DOHH2 (cell line): ENCODE data around the gene CENPO.

Source experiments
- EZH2phosphoT487 ChIP-seq: fragments of 200-600 bp; sonication (generic); IDR thresholded peaks from 2 replicates; pipeline ENCODE4 v1.6.1; 2017; ENCODE audit warnings: borderline replicate concordance, mild to moderate bottlenecking, antibody characterized with exemption, low read length, moderate library complexity, mixed read lengths
- TF ChIP-seq, protein P1 (sequence below): fragments of 200-600 bp; sonication (generic); IDR thresholded peaks from one replicate; pipeline ENCODE4 v1.5.1; 2014; ENCODE audit warnings: antibody characterized with exemption, mild to moderate bottlenecking, low read depth, low read length; ENCODE audit not compliant: poor library complexity, severe bottlenecking

DNA sequence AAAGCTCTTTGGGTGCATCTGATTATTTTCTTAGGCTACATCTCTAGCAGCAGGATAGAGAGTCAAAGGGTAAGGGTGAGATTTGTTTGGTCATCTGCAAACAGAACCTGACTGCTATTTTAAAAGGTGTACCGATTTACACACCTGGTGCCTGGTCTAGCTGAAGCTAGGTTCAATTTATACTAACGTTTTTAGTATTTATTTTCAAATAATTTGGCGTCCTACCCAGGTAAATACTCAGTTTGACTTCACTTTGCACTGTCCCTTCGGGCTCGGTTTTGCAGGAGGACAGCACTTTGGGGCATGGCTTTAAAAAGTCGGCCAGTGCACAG lies 717 bp upstream of the CENPO start:
- TF ChIP-seq, protein P1, sequence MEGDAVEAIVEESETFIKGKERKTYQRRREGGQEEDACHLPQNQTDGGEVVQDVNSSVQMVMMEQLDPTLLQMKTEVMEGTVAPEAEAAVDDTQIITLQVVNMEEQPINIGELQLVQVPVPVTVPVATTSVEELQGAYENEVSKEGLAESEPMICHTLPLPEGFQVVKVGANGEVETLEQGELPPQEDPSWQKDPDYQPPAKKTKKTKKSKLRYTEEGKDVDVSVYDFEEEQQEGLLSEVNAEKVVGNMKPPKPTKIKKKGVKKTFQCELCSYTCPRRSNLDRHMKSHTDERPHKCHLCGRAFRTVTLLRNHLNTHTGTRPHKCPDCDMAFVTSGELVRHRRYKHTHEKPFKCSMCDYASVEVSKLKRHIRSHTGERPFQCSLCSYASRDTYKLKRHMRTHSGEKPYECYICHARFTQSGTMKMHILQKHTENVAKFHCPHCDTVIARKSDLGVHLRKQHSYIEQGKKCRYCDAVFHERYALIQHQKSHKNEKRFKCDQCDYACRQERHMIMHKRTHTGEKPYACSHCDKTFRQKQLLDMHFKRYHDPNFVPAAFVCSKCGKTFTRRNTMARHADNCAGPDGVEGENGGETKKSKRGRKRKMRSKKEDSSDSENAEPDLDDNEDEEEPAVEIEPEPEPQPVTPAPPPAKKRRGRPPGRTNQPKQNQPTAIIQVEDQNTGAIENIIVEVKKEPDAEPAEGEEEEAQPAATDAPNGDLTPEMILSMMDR = no peak
- TF ChIP-seq EZH2phosphoT487 = no peak
